Measurements from ENCODE around the gene IGF1R.

The IGF1R gene

GRCh38 chr15:98648654-98649471 is 524 bp downstream of the IGF1R start:
- TF ChIP-seq, protein P1, sequence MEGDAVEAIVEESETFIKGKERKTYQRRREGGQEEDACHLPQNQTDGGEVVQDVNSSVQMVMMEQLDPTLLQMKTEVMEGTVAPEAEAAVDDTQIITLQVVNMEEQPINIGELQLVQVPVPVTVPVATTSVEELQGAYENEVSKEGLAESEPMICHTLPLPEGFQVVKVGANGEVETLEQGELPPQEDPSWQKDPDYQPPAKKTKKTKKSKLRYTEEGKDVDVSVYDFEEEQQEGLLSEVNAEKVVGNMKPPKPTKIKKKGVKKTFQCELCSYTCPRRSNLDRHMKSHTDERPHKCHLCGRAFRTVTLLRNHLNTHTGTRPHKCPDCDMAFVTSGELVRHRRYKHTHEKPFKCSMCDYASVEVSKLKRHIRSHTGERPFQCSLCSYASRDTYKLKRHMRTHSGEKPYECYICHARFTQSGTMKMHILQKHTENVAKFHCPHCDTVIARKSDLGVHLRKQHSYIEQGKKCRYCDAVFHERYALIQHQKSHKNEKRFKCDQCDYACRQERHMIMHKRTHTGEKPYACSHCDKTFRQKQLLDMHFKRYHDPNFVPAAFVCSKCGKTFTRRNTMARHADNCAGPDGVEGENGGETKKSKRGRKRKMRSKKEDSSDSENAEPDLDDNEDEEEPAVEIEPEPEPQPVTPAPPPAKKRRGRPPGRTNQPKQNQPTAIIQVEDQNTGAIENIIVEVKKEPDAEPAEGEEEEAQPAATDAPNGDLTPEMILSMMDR (IDR thresholded peaks at IDR 0.05; ENCODE audit: insufficient read depth, low read length, poor library complexity, severe bottlenecking) = no peak
- TF ChIP-seq EZH2phosphoT487 (conservative IDR thresholded peaks at IDR 0.05; ENCODE audit: low read length) = no peak
- H2AFZ ChIP-seq (ENCODE audit: low read depth, low read length, severe bottlenecking) = peak overlapping the region; percentile 97
- H3K9ac ChIP-seq (ENCODE audit: low read length) = peak overlapping the region; percentile 62
- no peak overlapping the region for H3K27ac ChIP-seq (ENCODE audit: low read depth, low read length)
- no peaks in the 10 kb centered on the region for H3F3A ChIP-seq (ENCODE audit: insufficient read depth)
- no peaks in the 10 kb centered on the region for H3K9me3 ChIP-seq (ENCODE audit: insufficient read depth, low read length)
- no peaks in the 10 kb centered on the region for H3K27me3 ChIP-seq (ENCODE audit: low read length)
- peaks cover 21% of the 10 kb centered on the region for H4K20me1 ChIP-seq (ENCODE audit: low read depth, low read length)
- H3K9me2 ChIP-seq (replicated peaks; ENCODE audit: insufficient read depth, low read length) = no peaks in the 10 kb centered on the region
- H3K36me3 ChIP-seq (ENCODE audit: low read length) = no peaks in the 10 kb centered on the region
- H3K4me2 ChIP-seq (ENCODE audit: low read depth, low read length, poor library complexity, severe bottlenecking) = peak overlapping the region; percentile 66
- H3K4me3 ChIP-seq (ENCODE audit: insufficient read depth, low read length, poor library complexity, severe bottlenecking) = peak overlapping the region; percentile 74
- no peaks in the 10 kb centered on the region; the same call in 1 of the 2 replicates for H3K79me2 ChIP-seq (ENCODE audit: insufficient read depth, low read length)

- Histone ChIP-seq H3K9me3 (ENCODE audit: insufficient read depth, low read length) (no peaks in the 10 kb centered on the region), H3K9ac (ENCODE audit: low read length) (no peak overlapping the region), H3K79me2 (ENCODE audit: insufficient read depth, low read length) (no peaks in the 10 kb centered on the region; the same call in 1 of the 2 replicates), H4K20me1 (ENCODE audit: low read depth, low read length) (peaks cover 26% of the 10 kb centered on the region), H2AFZ (ENCODE audit: low read depth, low read length, severe bottlenecking) (no peak overlapping the region), H3F3A (ENCODE audit: insufficient read depth) (no peaks in the 10 kb centered on the region), H3K9me2 (replicated peaks; ENCODE audit: insufficient read depth, low read length) (no peaks in the 10 kb centered on the region), H3K36me3 (ENCODE audit: low read length) (no peaks in the 10 kb centered on the region), H3K27me3 (ENCODE audit: low read length) (no peaks in the 10 kb centered on the region), H3K4me3 (ENCODE audit: insufficient read depth, low read length, poor library complexity, severe bottlenecking) (peak overlapping the region; percentile 74), H3K4me2 (ENCODE audit: low read depth, low read length, poor library complexity, severe bottlenecking) (peak overlapping the region; percentile 66), H3K27ac (ENCODE audit: low read depth, low read length) (no peak overlapping the region)
- TF ChIP-seq EZH2phosphoT487 (conservative IDR thresholded peaks at IDR 0.05; ENCODE audit: low read length) = no peak
- TF ChIP-seq, protein P1 (IDR thresholded peaks at IDR 0.05; ENCODE audit: insufficient read depth, low read length, poor library complexity, severe bottlenecking) = no peak
These were observed 1.4 kb downstream of the IGF1R start for GRCh38 chr15:98649472-98650416.

- Histone ChIP-seq H2AFZ (ENCODE audit: low read depth, low read length, severe bottlenecking) (no peak overlapping the region), H3F3A (ENCODE audit: insufficient read depth) (no peaks in the 10 kb centered on the region), H3K9me3 (ENCODE audit: insufficient read depth, low read length) (no peaks in the 10 kb centered on the region), H3K9ac (ENCODE audit: low read length) (no peak overlapping the region), H3K27me3 (ENCODE audit: low read length) (no peaks in the 10 kb centered on the region), H3K79me2 (ENCODE audit: insufficient read depth, low read length) (no peaks in the 10 kb centered on the region; the same call in 1 of the 2 replicates), H3K27ac (ENCODE audit: low read depth, low read length) (no peak overlapping the region), H3K36me3 (ENCODE audit: low read length) (no peaks in the 10 kb centered on the region), H3K9me2 (replicated peaks; ENCODE audit: insufficient read depth, low read length) (no peaks in the 10 kb centered on the region), H3K4me3 (ENCODE audit: insufficient read depth, low read length, poor library complexity, severe bottlenecking) (no peak overlapping the region), H4K20me1 (ENCODE audit: low read depth, low read length) (peaks cover 30% of the 10 kb centered on the region), H3K4me2 (ENCODE audit: low read depth, low read length, poor library complexity, severe bottlenecking) (no peak overlapping the region)
- TF ChIP-seq EZH2phosphoT487 (conservative IDR thresholded peaks at IDR 0.05; ENCODE audit: low read length) = no peak
- TF ChIP-seq, protein P1 (IDR thresholded peaks at IDR 0.05; ENCODE audit: insufficient read depth, low read length, poor library complexity, severe bottlenecking) = no peak
These were observed 2.2 kb downstream of the IGF1R start for GRCh38 chr15:98650417-98651035.
